ENCODE results near the gene KRTAP2-1.

KRTAP2-1 gene

DNA sequence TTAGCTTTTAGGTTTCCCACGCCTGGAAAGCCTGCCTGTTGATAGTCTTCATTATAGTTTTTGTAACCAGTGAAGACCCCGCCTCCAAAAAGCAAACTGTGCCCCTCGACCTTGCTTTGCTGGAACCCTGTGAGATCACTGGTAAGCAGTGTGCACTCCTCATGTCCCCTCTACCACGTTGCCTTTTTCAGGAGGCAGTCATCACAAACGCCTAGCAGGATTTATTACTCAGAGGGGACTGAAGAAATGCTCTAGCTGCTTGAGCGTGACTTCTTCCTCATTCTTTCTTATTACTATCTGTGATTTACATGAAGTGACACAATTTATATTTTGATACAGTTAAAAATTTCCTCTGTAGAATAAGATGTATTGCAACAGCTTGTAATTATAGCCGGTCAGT, 31.7 kb downstream of the KRTAP2-1 start:
- no peaks in the 10 kb centered on the region for H3K9me3 ChIP-seq (replicated peaks in 1 of 11)
- H3K4me3 ChIP-seq: no peak overlapping the region
- no peak overlapping the region for H3K9ac ChIP-seq
- no peak for TF ChIP-seq Cebpa-rat (IDR thresholded peaks at IDR 0.05)
- no peaks in the 10 kb centered on the region for H4K20me1 ChIP-seq
- H3K27ac ChIP-seq: no peak overlapping the region
- H3K27me3 ChIP-seq: no peaks in the 10 kb centered on the region
- H3K4me2 ChIP-seq: no peak overlapping the region
- H3K4me1 ChIP-seq: no peaks in the 10 kb centered on the region
- H3K36me3 ChIP-seq: no peaks in the 10 kb centered on the region

DNA sequence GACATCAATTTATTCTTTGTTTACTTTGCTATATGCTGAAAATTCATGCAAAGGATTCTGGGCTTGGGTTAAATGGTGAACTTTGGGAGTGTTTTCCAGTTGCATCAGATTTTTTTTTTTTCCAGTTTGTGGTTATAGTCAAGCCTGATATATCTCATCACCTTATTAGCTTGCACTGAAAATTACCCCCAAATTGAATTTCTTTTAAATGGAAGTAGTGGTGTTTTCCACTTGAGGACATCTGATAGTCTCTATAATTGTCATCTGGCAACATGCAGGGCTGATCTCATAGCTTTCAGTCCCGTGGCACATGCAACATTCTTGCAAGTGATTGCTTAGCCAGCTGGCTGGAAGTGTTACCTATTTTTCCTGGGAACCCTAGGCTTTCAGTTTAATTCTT, 33.5 kb downstream of the KRTAP2-1 start:
- Histone ChIP-seq H4K20me1 (no peaks in the 10 kb centered on the region), H3K9me3 (replicated peaks in 1 of 11) (no peaks in the 10 kb centered on the region), H3K36me3 (no peaks in the 10 kb centered on the region), H3K4me3 (no peak overlapping the region), H3K27me3 (no peaks in the 10 kb centered on the region), H3K4me2 (no peak overlapping the region), H3K4me1 (no peaks in the 10 kb centered on the region), H3K27ac (no peak overlapping the region), H3K9ac (no peak overlapping the region)
- no peak for TF ChIP-seq Cebpa-rat (IDR thresholded peaks at IDR 0.05)

DNA sequence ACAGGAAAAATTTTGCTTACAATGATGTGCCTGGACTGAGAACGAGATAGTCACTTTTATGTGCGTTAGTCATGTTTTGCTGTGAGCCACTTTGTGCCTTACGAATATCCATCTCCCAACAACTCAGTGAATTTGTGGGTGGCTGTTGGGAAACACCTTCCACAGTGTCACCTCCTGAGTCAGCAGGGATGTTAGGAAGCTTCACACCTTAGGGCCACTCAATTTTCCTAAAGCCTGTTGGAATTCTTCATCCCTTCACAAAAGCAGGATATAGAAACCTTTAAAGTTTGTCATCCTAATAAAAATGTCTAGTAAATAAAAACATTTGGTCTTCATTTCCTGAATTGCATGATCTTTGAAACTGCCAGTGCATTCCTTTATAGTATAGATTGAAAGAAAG, 33.9 kb downstream of the KRTAP2-1 start:
- H3K36me3 ChIP-seq: no peaks in the 10 kb centered on the region
- no peak for TF ChIP-seq Cebpa-rat (IDR thresholded peaks at IDR 0.05)
- no peaks in the 10 kb centered on the region for H3K4me1 ChIP-seq
- H3K9ac ChIP-seq: no peak overlapping the region
- no peak overlapping the region for H3K4me3 ChIP-seq
- no peaks in the 10 kb centered on the region for H4K20me1 ChIP-seq
- no peaks in the 10 kb centered on the region for H3K9me3 ChIP-seq (replicated peaks in 1 of 11)
- no peaks in the 10 kb centered on the region for H3K27me3 ChIP-seq
- no peak overlapping the region for H3K27ac ChIP-seq
- H3K4me2 ChIP-seq: no peak overlapping the region

DNA sequence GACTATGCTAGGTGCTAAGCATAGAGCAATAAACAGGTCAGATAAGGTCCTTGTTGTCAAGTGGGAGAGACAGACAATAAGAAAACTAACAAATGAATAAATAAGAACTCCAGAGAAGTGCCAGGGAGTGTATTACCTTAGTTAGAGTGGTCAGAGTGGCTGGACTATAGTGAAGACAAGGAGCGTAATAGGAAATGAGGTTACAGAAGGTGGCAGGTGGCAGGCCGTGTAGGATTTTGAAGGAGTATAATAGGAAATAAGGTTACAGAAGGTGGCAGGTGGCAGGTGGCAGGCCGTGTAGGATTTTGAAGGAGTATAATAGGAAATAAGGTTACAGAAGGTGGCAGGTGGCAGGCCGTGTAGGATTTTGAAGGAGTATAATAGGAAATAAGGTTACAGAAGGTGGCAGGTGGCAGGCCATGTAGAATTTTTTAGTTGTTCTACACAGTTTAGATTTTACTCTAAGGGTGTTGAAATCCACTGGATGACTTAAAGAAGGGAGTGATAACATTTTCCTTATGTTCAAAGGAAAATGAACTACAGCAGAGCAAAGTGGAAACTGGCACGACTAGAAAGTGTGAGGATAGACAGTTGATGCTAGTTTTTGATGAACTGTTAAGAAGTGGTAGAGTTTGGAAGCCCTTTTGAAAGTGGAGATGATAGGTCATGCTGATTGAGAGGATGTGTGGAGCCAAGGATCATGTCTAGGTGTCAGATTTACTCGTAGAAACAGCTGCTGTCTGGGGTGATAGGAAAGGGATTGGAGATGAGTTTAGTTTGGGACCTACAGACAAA, 34.6 kb downstream of the KRTAP2-1 start:
- H3K27me3 ChIP-seq: no peaks in the 10 kb centered on the region
- H3K4me2 ChIP-seq: no peak overlapping the region
- no peaks in the 10 kb centered on the region for H3K36me3 ChIP-seq
- no peak overlapping the region for H3K4me3 ChIP-seq
- no peak overlapping the region for H3K27ac ChIP-seq
- no peaks in the 10 kb centered on the region for H3K9me3 ChIP-seq (replicated peaks in 1 of 11)
- H3K9ac ChIP-seq: no peak overlapping the region
- no peaks in the 10 kb centered on the region for H3K4me1 ChIP-seq
- no peak for TF ChIP-seq Cebpa-rat (IDR thresholded peaks at IDR 0.05)
- no peaks in the 10 kb centered on the region for H4K20me1 ChIP-seq

DNA sequence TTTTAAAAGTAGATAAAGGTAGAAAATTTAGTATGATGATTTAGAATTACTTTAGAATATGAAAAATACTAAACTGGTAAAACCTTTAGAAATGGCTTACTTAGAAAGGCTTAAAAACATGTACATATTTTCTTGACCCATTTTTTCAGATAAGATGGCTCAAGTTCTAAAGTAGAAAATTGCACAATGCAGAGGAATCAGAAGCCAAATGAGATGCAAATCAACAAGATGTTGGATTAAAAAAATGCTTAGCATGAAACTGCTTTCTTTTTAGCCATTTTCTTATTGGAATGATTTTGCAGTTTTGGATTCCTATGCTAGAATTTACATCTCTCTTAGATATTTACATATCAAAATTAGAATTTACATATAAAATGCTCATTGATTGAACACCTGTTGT, 36.7 kb downstream of the KRTAP2-1 start:
- Histone ChIP-seq H3K36me3 (no peaks in the 10 kb centered on the region), H3K27me3 (no peaks in the 10 kb centered on the region), H3K4me3 (no peak overlapping the region), H3K4me1 (no peaks in the 10 kb centered on the region), H3K9me3 (replicated peaks in 1 of 11) (no peaks in the 10 kb centered on the region), H3K4me2 (no peak overlapping the region), H3K27ac (no peak overlapping the region), H3K9ac (no peak overlapping the region), H4K20me1 (no peaks in the 10 kb centered on the region)
- no peak for TF ChIP-seq Cebpa-rat (IDR thresholded peaks at IDR 0.05)

DNA sequence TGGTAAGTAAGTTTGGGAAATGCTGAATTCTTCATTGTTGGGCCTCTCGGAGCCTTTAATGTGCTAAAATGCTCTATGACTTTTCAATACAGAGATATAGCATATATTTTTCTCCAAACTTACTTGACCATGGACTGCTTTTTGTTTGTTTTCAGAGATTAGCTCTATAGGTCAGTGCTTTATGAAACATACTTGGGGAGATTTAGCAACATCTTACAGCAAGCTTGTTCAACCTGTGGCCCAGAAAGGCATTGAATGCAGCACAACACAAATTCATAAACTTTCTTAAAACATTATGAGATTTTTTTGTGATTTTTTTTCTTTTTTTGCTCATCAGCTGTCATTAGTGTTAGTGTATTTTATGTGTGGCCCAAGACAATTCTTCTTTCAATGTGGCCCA, 37.2 kb downstream of the KRTAP2-1 start:
- no peak overlapping the region for H3K9ac ChIP-seq
- no peaks in the 10 kb centered on the region for H4K20me1 ChIP-seq
- H3K4me1 ChIP-seq: no peaks in the 10 kb centered on the region
- no peaks in the 10 kb centered on the region for H3K27me3 ChIP-seq
- TF ChIP-seq Cebpa-rat (IDR thresholded peaks at IDR 0.05): no peak
- H3K36me3 ChIP-seq: no peaks in the 10 kb centered on the region
- H3K4me3 ChIP-seq: no peak overlapping the region
- no peak overlapping the region for H3K27ac ChIP-seq
- no peaks in the 10 kb centered on the region for H3K9me3 ChIP-seq (replicated peaks in 1 of 11)
- no peak overlapping the region for H3K4me2 ChIP-seq

DNA sequence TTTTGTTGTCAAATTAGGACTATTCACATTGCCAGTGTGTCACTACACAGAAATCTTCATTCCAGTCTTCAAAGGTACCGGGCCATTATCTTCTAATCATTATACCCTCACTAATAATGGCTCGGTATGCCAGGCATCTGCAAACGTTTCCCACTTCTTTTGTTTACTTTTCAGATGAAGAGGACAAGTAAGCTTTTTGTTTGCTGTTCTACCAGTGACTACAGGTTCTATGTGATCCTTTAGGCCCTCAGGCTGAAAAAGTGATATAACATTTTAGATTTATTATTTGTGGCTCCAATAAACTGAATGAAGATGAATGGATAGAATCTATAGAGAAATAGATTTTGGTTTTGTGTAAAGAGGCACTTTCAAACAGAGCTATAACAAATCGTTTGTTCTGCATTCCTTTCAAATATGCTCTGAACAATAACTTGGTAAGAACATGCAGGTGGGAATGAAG, 37.8 kb downstream of the KRTAP2-1 start:
- Histone ChIP-seq H3K27me3 (no peaks in the 10 kb centered on the region), H3K9me3 (replicated peaks in 1 of 11) (no peaks in the 10 kb centered on the region), H3K4me3 (no peak overlapping the region), H3K4me1 (no peaks in the 10 kb centered on the region), H3K9ac (no peak overlapping the region), H3K27ac (no peak overlapping the region), H3K36me3 (no peaks in the 10 kb centered on the region), H3K4me2 (no peak overlapping the region), H4K20me1 (no peaks in the 10 kb centered on the region)
- no peak for TF ChIP-seq Cebpa-rat (IDR thresholded peaks at IDR 0.05)

DNA sequence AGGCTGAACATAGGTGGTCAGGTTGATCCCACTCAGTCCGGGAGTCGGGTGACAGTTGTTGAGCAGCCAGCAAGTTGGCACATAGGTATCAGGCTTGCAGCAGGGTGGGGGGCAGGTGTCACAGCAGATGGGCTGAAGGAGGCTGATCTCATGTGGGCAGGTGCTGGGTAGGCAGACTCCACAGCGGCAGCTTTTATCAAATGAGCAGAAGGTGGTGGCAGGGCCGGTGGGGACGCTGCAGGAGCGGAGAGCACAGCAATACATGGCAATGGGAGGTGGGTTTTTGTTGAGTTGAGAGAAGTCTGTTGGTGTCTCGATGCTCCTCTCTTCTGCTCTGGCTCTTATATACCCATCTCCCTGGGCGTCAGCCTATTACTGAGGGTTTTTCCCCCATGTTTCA, 38.3 kb downstream of the KRTAP2-1 start, which contains the start of gene KRTAP3-1:
KRTAP3-1 (minus strand) TSS at position 318 of the 400 bp plus-strand sequence; CDS start at position 264, 54 bp downstream.
- H3K4me2 ChIP-seq: no peak within 1 kb of the TSS
- no peaks in the 10 kb centered on the region for H3K36me3 ChIP-seq
- H3K9me3 ChIP-seq (replicated peaks in 1 of 11): no peaks in the 10 kb centered on the region
- H3K4me1 ChIP-seq: no peaks in the 10 kb centered on the region
- H3K9ac ChIP-seq: no peak within 1 kb of the TSS
- TF ChIP-seq Cebpa-rat (IDR thresholded peaks at IDR 0.05): no peak
- no peaks in the 10 kb centered on the region for H3K27me3 ChIP-seq
- no peak within 1 kb of the TSS for H3K4me3 ChIP-seq
- no peak within 1 kb of the TSS for H3K27ac ChIP-seq
- H4K20me1 ChIP-seq: no peaks in the 10 kb centered on the region

DNA sequence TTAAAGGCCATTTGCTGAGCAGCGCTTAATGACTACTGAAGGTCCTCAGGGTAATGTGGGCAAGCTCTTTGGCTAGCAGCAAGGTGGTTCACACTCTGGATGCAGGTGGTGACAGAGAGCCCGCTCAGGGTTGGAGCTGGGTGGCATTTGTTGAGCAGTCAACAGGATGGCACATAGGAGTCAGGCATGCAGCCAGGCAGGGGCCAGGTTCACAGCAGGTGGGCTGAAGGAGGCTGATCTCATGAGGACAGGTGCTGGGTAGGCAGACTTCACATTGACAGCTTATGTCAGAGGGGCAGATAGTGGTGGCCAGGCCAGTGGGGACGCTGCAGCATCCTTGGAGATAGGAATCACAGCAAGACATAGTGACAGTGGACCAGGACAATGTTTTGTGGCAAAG, 42.7 kb downstream of the KRTAP2-1 start:
- no peaks in the 10 kb centered on the region for H3K27me3 ChIP-seq
- no peak for TF ChIP-seq Cebpa-rat (IDR thresholded peaks at IDR 0.05)
- no peaks in the 10 kb centered on the region for H4K20me1 ChIP-seq
- no peak overlapping the region for H3K9ac ChIP-seq
- H3K27ac ChIP-seq: no peak overlapping the region
- no peak overlapping the region for H3K4me2 ChIP-seq
- 0 out of 22 replicates have a peak, but pooled peaks cover 0 to 9% (median 0%) of the 10 kb centered on the region in 11 experiments for H3K9me3 ChIP-seq (replicated peaks in 1 of 11)
- H3K4me3 ChIP-seq: no peak overlapping the region
- H3K36me3 ChIP-seq: no peaks in the 10 kb centered on the region
- no peaks in the 10 kb centered on the region for H3K4me1 ChIP-seq

DNA sequence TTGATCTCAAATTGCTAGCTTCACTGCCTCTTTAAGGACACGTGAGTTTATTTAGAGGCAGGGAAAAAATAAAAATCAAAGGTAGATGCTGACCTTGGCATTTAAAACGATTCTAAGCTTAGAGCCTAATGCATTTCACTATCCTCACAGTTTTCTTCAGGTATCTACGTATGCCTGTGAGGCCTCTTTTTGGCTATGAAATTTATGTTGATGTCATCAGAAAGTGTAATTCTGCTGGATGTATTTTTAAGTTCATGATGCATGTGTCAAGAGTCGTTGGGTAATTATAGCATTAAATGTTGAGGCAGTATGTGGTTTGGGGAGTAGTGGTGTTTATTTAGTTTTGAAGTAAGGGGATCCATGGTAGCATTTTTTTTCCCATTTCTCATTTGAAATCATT, 43.2 kb downstream of the KRTAP2-1 start:
- Histone ChIP-seq H3K9me3 (replicated peaks in 1 of 11) (0 out of 22 replicates have a peak, but pooled peaks cover 0 to 9% (median 0%) of the 10 kb centered on the region in 11 experiments), H3K4me1 (no peaks in the 10 kb centered on the region), H3K27ac (no peak overlapping the region), H3K36me3 (no peaks in the 10 kb centered on the region), H3K27me3 (no peaks in the 10 kb centered on the region), H3K4me2 (no peak overlapping the region), H3K4me3 (no peak overlapping the region), H4K20me1 (no peaks in the 10 kb centered on the region), H3K9ac (no peak overlapping the region)
- TF ChIP-seq Cebpa-rat (IDR thresholded peaks at IDR 0.05): no peak
